ENCODE data around the gene ZBTB46.

- TF ChIP-seq CTCF (IDR thresholded peaks at IDR 0.05) (no peak), POLR2A (IDR thresholded peaks at IDR 0.05) (no peak), POLR2AphosphoS5 (IDR thresholded peaks at IDR 0.05) (no peak)
Measured at GRCh38 chr20:63804308-63804636, 26.8 kb downstream of the ZBTB46 start.
